Measurements from ENCODE around the gene SPACA6. TPM values are rescaled to one million over a fixed set of nuclear protein-coding genes. Genes with fewer than 3 reads are reported as not detected.
A peak's percentile ranks its signal among the peaks of the same experiment; 100 is the strongest.

The SPACA6 gene
- polyA plus RNA-seq, 3 donors: 0.99 to 5.1 (median 2.4) TPM

- H3K79me2 ChIP-seq (ENCODE audit: insufficient read depth, low read length): peaks cover 2% of the 10 kb centered on the region
- H3K27me3 ChIP-seq (ENCODE audit: control insufficient read depth in 2 of 2, insufficient read depth in 2 of 2, low read length in 2 of 2): no peaks in the 10 kb centered on the region
- DNase-seq: peak; percentile 38 to 53 (median 46)
- H3K4me2 ChIP-seq (replicated peaks; ENCODE audit: extremely low read depth, low read length, poor library complexity, severe bottlenecking): peak overlapping the region; percentile 17
- peaks cover 8 to 17% of the 10 kb centered on the region in 2 donors for H3K36me3 ChIP-seq (replicated peaks in 1 of 2; ENCODE audit: control insufficient read depth in 1 of 2, insufficient read depth in 2 of 2, low read length in 2 of 2)
- Mint-ChIP-seq H3K9me3 (peaks cover 0 to 2% (median 0%) of the 10 kb centered on the region in 7 donors), H3K36me3 (peaks cover 23 to 32% of the 10 kb centered on the region in 2 donors), H3K27me3 (ENCODE audit: low read depth in 3 of 3) (peaks cover 0 to 14% (median 2%) of the 10 kb centered on the region in 3 donors), H3K4me3 (peak overlapping the region in 1 of 2 donors; percentile 60), H3K27ac (peak overlapping the region; percentile 69 to 94 (median 89)), H3K4me1 (peaks cover 66% of the 10 kb centered on the region)
- TF ChIP-seq CTCF (IDR thresholded peaks at IDR 0.05): no peak
- peak overlapping the region in 1 of 3 experiments; percentile 24 for H3K4me3 ChIP-seq (replicated peaks in 1 of 3; ENCODE audit: low read depth in 2 of 3, low read length in 3 of 3)
- H3K27ac ChIP-seq (ENCODE audit: low read depth in 1 of 2, low read length in 2 of 2): peak overlapping the region in 1 of 2 donors; percentile 63
- intact Hi-C loops (cut with micrococcal nuclease): loop anchor here in 1 of 2 donors (5.0 kb wide), 1 partner anchor 38 kb away; no protein-coding TSS in a partner anchor
- H3K4me1 ChIP-seq (ENCODE audit: control insufficient read depth in 1 of 2, insufficient read depth in 2 of 2, low read length in 2 of 2): peaks cover 70 to 78% of the 10 kb centered on the region in 2 donors
- no peaks in the 10 kb centered on the region for H3K9me3 ChIP-seq (replicated peaks in 1 of 2; ENCODE audit: control insufficient read depth in 1 of 2, insufficient read depth in 1 of 2, low read length in 2 of 2)
- no peak overlapping the region for H2AFZ ChIP-seq (ENCODE audit: insufficient read depth, low read depth, low read length, poor library complexity, severe bottlenecking)
- no peak overlapping the region for H3K9ac ChIP-seq (ENCODE audit: insufficient read depth, low read length, poor library complexity, severe bottlenecking)
- H4K20me1 ChIP-seq (ENCODE audit: insufficient read depth, low read length): peaks cover 15% of the 10 kb centered on the region
- 39% methylated on average over 6 of the region's 13 CpGs for WGBS (ENCODE audit: insufficient coverage)
These were observed 46.5 kb downstream of the SPACA6 start for GRCh38 chr19:51739466-51740213.

GRCh38 chr19:51740356-51740755 is 47.2 kb downstream of the SPACA6 start:
- H2AFZ ChIP-seq (ENCODE audit: insufficient read depth, low read depth, low read length, poor library complexity, severe bottlenecking): no peak overlapping the region
- H3K27ac Mint-ChIP-seq: peak overlapping the region; percentile 46 to 94 (median 89)
- H3K79me2 ChIP-seq (ENCODE audit: insufficient read depth, low read length): peaks cover 8% of the 10 kb centered on the region
- peaks cover 62% of the 10 kb centered on the region for H3K4me1 Mint-ChIP-seq
- peaks cover 0 to 14% (median 2%) of the 10 kb centered on the region in 3 donors for H3K27me3 Mint-ChIP-seq (ENCODE audit: low read depth in 3 of 3)
- H3K9me3 Mint-ChIP-seq: peaks cover 0 to 2% (median 0%) of the 10 kb centered on the region in 7 donors
- H3K4me2 ChIP-seq (replicated peaks; ENCODE audit: extremely low read depth, low read length, poor library complexity, severe bottlenecking): no peak overlapping the region
- TF ChIP-seq CTCF (IDR thresholded peaks at IDR 0.05): no peak
- 19% methylated on average over 3 of the region's 5 CpGs for WGBS (ENCODE audit: insufficient coverage)
- peaks cover 27 to 39% of the 10 kb centered on the region in 2 donors for H3K36me3 Mint-ChIP-seq
- peaks cover 10 to 24% of the 10 kb centered on the region in 2 donors for H3K36me3 ChIP-seq (replicated peaks in 1 of 2; ENCODE audit: control insufficient read depth in 1 of 2, insufficient read depth in 2 of 2, low read length in 2 of 2)
- no peak overlapping the region for H3K9ac ChIP-seq (ENCODE audit: insufficient read depth, low read length, poor library complexity, severe bottlenecking)
- H3K4me3 ChIP-seq (replicated peaks in 1 of 3; ENCODE audit: low read depth in 2 of 3, low read length in 3 of 3): peak overlapping the region in 1 of 3 experiments; percentile 24
- H3K4me3 Mint-ChIP-seq: peak overlapping the region in 1 of 2 donors; percentile 42
- H3K9me3 ChIP-seq (replicated peaks in 1 of 2; ENCODE audit: control insufficient read depth in 1 of 2, insufficient read depth in 1 of 2, low read length in 2 of 2): no peaks in the 10 kb centered on the region
- DNase-seq: peak; percentile 72 to 83 (median 80)
- intact Hi-C loops (cut with micrococcal nuclease): no loop called here
- peaks cover 63 to 77% of the 10 kb centered on the region in 2 donors for H3K4me1 ChIP-seq (ENCODE audit: control insufficient read depth in 1 of 2, insufficient read depth in 2 of 2, low read length in 2 of 2)
- H3K27me3 ChIP-seq (ENCODE audit: control insufficient read depth in 2 of 2, insufficient read depth in 2 of 2, low read length in 2 of 2): no peaks in the 10 kb centered on the region
- peak overlapping the region in 1 of 2 donors; percentile 63 for H3K27ac ChIP-seq (ENCODE audit: low read depth in 1 of 2, low read length in 2 of 2)
- peaks cover 19% of the 10 kb centered on the region for H4K20me1 ChIP-seq (ENCODE audit: insufficient read depth, low read length)
